Suppressor macrophage treated with lipopolysaccharide for 1 hour (primary cell): Measurements from ENCODE around the gene CLRN3.

Experiments
- DNase-seq, 3 donors: peaks; one replicate each; pipeline ENCODE4 v3.0.0-alpha.2; 2020 to 2022

The CLRN3 gene

DNA sequence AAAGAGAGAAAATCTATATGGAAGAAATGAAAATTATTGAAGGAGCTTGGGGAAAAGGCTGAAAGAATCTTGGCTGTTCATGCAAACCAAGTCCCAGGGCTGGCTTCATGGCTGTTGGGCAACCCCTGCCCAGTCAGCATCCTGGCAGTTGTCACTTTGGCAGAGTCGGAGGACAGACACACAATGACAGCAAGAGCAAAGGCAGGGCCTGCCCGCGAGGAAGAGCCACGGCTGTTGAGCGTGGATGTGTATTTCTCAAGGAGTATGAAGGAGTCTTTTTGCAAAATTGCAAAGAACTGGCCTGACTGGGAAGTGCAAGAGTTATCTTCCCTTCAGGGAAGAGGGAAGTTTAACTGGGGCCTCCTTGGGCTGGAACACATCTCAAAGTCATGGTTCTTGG lies 25.8 kb upstream of the CLRN3 start:
- DNase-seq: peak; percentile 48 to 61 (median 59)

DNA sequence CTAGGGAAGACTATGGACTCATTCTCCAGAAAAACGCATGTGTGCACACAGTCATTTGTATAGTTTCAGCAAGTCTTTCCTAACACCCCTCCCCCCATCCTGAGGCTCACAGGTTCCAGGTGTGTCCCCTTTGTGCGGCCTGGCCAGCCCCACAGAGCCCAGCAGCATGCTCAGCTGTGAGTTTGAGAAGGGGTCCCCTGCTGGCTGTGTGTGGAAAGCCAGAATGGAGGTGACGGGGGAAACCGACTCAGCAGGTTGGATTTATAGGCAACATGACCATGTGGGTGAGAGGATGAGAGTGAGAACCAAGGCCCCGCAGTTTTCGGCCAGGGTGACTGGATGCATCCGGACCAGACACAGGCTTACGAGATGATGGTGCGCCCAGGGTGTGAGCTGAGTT lies 24.1 kb upstream of the CLRN3 start:
- DNase-seq: no peak

DNA sequence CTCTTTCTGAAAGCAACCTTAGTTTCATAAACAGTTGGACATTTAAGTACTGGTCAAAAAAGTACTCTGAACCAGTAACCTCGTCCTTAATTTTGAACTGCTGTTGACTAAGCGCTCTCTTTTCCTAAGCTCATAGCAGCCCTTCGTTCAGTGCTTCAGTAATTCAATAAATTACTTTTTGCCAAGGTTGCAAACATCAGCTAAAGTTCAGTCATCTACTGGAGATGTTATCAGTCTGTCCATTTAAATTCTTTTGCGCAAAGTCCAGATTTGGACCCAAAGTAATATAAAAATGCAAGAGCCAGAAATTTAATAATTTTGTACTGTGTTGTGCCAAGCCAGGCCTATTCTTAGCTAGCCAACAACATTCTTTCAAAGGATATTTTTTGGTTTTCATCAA lies 22.6 kb upstream of the CLRN3 start:
- no peak for DNase-seq

DNA sequence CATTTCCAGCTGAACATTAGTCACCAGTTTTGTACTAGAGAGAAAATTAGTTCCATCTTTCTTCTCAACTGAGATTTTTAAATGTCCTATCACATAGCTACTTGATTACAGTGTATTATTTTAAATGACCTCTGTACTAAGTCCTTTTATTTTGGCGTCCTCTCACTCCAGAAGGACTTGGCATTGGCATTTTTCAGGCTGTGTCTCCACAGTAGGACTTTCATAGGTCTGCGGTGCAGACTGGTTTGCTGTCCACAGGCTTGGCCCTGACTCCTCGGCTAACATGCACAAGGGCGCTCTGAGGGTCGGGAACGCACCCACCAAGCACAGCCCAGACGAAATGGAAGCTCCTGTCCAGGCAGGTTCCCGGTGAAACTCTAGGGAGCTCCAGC lies 20.6 kb upstream of the CLRN3 start:
- no peak for DNase-seq

DNA sequence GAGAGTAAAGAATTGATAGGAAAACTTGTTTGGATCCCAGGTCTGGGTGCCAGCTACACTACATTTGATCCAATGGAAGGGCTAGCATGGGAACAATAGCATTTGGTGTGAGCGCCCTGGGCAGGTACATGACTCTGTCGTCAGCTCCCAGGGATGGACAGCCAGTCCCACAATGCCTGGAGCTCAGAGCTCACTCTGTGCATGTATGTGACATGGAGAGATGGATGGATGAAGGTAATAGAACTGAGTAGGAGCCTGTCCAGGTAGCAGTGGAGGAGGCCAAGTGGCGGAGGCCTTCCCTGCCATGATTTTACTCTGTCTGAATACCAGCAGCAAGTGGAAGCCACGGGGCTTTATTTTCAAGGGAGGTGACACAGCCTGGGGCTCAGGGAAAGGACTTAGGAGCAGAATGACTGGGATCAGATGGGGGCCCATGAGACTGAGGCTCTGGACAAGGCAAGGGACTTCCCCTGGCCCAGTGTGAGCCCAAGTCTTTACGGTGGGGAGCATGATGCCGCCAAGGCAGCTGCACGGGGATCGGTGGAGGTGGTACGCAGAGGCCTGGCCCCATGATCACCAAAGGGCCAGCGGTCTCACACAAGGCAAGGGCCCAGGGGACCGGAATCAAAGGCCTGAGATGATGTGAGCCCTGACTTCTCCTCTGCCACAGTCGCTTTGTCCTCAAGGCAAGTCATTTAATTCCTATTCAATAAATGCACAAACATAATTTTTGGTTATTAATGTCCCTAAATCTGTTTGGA lies 20.0 kb upstream of the CLRN3 start:
- no peak for DNase-seq

DNA sequence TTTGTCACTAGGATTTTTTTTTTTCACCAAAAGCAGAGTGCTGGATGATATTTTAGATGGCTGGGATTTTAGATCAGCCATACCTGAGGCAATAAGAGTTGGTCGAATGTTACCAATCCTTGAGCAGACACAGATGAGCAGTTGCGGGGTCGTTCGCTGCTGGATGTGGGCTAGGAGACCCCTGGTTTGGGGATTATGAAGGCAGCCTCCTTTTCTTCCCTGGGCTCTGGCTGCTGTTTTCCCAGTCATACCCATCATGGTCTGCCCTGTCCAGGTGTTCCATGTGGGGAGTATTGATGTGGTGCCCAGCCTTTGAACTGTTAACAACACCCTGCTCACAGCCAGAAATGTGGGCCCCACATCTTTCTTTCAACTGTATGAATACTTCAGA lies 19.1 kb upstream of the CLRN3 start:
- no peak for DNase-seq

DNA sequence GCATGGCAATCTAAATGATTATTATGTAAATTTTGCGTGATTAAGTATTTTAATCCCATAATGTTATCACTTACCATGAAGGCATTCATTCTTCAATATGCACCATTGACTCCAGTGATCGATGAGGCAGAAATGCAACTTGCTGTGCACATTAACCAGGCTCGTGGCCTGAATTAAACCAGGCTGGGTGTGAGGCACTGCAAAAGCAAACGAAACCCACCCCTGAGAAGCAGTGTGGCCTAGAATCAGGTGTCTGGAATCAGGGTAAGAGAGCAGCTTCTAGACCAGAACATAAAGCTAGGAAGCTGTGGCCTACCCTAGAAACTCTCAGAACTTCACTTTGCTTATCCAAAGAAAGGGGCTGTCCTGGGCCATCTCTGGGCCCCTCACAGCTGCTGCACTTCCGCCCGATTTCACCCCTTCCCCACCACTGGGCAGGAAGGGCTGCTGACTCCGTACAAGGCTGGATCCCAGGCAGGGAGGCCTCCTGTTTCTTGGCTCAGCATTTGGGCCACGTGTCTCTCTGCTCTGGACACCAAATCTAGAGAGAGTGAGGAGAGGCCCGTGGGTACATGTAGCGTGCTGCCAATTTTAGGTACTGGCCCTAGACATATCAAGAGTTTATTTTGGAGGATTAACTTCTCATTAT lies 18.6 kb upstream of the CLRN3 start:
- DNase-seq: no peak

DNA sequence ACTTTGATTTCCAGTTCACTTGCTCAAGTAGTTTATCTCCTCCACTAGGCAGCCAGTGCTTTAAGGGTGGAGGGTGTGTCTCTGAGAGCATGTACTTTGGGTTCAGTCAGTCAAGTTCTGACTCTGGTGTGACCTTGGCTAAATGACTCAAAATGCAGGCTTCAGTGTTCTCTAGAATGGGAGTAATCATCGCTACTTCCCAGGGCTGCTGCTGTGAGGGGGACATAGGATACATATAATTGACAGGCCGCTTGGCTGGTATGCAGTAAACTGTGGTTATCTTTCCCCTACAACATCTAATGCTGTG lies 17.7 kb upstream of the CLRN3 start:
- DNase-seq: no peak

DNA sequence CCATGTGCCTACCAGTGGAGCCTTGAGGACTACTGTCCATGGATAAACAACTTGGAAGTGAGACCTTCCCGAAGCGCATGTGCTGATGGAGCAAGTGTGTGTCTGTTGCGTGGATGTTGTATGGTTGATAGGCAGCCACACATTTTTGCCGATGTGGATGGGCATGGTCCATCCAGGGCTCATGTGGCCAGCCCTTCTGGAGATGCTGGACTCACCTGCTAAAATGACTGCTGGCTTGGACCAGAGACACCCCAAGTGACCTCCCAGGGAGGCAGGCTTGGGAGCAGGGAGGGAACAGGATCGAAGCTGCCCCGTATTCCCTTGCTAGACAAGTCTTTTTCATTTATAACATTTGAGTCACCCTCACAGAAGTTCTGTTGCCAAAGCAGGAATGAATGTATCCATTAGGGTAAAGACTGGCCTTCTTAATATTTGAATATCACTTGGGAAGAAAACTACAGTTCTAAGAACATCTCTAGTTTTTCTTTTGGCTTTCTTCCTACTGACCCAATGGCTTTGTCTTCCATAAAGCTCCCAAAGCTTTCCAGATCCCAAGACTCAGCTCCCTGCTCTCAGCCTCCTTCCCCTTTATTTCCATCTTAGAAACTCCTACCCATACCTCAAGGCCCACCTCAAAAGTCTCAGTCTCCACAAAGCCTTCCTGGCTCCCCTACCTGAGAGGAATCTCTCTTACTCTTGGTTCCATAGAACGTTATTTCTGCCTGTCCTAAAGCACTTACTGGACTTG lies 17.1 kb upstream of the CLRN3 start:
- no peak for DNase-seq

DNA sequence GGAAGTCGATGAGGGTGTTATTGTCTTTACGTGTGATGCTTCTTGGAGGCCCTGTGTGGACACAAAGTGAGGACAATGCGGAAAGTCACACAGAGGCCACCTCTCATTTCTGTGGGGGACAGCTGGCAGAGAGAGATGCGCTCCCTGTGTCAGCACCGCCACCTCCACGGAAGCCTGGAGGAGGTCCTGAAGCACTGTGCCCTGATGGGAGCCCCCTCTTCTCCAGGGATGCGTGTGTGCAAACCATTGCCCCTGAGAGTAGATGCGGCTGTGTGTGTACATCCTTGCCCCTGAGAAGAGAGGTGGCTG lies 16.2 kb upstream of the CLRN3 start:
- no peak for DNase-seq

DNA sequence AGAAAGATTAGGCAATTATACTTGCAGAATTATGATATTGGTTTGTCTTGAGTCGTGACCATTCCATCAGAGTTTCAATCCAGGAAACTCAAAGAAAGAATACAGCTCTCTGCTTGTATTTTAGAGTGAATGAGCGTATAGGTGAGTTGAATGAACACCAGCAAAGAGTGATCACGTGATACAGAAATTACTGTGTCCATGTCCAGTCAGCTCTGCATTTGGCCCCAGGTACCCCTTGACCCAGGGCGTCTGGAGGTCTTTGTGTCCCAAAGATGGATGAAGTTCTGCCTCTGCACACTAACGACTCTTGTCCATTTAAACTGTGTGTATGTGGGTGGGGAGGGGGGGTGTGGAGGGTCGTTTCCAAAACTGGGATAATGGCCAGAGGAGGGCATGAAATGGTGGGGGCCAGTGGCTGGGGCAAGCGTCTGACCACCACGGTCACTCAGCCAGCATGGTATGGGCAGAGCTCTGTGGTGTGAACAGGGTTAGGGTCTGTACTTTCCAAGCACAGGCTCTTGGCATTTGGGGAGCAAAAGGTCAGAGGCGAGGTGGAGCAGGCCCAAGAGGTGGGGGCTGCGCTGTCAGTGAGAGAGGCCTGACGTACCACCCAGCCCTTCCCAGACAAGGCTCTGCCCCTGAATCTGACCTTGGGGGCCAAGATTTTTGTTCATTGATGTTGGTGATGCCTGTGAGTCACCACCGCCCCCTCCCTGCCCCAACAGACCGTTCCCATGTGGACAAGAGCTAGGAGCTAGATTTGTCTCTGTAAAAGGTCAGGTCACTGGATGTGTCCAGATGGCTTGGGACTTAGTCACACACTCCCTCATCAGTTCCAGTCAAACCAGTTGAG lies 15.6 kb upstream of the CLRN3 start:
- DNase-seq: peak; percentile 83 to 96 (median 86)

DNA sequence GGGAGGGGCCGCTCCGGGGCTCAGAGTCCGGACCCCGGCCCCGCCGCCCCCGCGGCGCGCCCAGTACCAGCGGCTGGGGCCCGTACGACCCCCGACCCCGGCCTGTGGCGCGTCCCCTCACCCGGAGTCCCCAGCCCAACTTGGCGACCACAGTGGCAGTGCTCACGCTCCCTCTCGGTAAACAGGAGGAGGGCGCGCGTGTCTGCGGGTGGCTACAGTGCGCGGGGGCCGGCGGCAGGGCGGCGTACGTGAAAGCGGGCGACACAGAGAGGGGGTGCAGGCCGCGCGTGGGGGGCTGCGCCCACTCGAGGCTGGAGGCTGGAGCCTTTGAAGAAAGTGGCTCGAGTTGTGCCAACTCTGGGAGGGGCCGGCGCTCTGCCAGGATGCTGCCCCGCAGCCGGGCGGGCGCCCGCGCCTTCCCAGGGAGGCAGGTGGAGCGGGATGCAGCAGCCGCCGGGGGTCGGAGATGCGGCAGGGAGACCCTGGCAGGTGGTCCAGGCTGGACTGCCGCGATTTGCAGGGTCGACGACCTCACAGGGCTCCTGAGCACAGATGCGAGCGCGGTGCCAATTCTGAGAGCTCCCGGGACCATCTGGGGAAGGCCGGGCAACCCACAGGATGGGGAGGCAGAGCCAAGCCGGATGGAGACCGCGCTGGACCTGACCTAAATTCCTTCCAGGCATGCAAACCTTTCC lies 14.8 kb upstream of the CLRN3 start:
- peak; percentile 38 to 62 (median 40) for DNase-seq

DNA sequence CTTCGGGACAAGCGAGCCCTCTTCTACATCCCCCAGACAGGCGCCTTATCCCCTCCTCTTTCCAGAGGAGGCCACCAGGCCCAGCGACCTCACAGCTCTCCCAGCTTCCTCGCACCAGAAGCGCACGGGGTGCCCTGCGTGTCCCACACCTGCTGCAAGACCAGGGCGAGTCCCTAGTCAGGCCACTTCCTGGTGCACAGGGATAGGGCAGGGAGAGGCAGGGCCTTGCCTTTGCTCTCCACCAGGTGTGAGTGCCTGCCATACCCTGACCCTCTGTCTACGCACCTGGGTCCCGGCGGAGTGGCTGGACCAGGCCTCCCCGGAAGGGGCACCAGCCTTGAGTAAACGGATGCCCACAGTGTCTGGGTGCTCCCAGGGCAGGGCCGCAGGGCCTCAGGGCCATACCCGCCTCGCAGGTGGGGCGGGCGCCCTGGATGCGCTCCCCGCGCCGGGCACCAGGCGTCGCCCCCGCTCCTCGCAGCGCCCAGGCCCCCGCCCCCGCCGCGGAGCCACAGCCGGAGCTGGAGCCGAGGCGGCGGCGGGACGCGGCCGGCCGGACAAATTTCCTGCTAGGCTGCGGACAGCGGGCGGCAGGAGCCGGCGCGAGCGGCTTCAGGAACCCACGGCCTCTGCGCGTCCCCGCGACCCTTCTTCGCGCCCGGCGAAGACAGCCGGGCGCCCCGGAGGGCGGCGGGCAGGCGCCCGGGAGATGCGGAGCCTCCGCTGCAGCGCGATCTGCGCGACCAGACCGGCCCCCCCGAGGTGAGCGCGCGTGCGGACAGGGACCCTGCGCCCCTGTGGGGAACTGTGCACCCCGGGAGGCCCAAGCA lies 14.0 kb upstream of the CLRN3 start, which contains the start of gene PTPRE:
Gene PTPRE (plus strand): TSS at position 556 of the 830 bp plus-strand sequence. CDS start 133,779 bp downstream, outside the sequence.
- peak; percentile 89 to 98 (median 96) for DNase-seq

DNA sequence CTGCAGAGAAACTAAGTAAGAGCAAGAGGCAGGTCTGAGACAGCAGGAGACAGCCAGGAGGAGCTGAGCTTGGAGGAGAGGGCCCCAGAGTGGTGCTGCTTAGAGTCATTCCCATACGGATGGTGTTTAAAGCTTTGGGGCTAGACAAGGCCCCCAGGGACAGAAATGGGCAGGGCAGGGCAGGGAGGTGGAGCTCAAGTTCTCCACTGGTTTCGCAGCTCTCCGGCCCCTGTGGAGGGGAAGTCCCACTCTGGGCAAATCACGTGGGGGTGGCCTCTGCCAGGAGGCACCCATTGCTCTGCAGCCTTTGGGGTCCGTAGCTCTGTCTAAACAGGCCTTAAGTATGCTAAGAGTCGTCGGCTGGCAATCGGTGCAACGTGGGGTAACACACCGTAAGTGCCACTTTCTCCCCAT lies 13.1 kb upstream of the CLRN3 start:
- peak in 2 of 3 donors; percentile 41 to 62 for DNase-seq

DNA sequence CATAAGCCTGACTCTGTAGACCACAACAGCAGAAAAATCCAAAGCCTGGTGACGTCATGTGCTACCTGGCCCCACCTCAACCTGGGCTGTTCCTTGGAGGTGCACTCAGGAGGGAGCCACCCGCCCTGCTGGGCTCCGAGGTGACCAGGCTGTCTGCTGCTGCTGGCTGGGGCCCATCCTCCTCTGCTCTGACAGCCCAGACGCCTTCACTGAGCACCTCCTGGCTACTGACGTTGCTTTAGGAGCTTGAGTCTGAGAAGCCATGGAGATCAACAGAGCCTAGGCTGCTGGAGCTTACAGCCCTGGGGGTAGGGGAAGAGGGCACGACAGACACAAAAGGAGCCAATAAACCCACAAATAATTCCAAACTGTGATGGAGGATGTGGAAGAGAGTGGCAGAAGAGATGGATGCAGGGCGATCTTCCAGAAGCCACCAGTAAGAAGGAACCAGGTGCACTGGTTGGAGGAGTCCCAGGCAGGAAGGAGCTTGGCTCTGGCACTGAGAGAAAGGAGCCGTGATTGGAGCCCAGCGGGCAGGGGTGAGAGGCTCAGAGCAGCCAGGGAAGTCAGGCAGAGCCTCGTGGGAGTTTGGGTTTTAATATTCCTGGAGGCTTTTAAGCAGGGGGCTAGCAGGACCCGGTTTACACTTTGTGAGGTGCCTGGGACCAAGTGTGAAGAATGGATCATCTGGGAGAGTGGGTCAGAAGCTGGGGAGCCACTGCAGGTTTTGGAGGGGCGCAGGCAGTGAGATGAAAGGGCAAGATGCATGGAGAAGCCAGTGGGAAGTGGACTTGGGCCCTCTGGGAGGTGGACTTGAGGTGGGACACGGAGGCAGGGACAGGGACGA lies 12.5 kb upstream of the CLRN3 start:
- DNase-seq: no peak

DNA sequence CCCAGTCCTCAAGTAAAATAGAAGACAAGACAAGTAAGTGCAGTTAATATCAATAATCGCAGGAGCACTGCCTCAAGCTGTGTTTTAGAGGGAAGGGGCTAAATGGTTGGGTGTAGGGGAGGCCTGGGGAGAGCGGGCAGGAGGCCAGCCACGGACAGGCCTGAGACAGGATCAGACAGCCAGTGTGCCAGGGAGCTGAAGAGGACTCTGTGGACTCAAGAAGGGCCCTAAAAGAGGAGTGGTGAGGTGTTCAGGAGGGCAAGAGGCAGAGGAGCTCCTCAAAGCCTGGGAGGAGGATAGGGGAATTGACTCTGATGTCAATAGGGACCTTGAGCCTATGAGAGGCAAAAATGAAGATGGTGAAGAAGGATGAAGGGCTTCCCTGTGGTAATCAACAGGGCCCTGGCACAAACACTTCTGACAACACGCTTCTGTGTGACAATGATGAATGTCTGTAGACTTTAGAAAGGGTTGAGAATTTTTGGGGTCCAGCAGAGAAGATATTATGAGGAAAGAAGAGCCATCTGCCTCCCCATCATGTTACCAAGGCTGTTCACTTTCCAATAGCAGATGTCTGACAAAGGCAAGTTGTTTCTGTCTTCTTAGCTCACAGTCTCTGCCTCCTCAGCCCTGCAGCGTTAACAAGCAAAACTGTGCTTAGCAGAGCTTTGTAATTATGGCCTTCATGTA lies 11.7 kb upstream of the CLRN3 start:
- no peak for DNase-seq

DNA sequence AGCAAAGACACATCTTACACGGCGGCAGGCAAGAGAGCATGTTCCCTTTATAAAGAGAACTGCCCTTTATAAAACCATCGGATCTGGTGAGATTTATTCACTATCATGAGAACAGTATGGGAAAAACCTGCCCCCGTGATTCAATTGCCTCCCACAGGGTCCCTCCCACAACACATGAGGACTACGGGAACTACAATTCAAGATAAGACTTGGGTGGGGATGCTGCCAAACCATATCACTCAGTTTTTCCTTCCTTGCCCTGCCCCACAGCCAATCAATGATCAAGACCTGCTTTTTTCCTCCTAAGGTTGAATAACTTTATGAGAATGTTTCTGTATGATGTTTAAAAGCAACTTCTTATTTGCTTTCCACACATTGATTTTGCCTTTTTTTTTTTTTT lies 11.0 kb upstream of the CLRN3 start:
- no peak for DNase-seq

DNA sequence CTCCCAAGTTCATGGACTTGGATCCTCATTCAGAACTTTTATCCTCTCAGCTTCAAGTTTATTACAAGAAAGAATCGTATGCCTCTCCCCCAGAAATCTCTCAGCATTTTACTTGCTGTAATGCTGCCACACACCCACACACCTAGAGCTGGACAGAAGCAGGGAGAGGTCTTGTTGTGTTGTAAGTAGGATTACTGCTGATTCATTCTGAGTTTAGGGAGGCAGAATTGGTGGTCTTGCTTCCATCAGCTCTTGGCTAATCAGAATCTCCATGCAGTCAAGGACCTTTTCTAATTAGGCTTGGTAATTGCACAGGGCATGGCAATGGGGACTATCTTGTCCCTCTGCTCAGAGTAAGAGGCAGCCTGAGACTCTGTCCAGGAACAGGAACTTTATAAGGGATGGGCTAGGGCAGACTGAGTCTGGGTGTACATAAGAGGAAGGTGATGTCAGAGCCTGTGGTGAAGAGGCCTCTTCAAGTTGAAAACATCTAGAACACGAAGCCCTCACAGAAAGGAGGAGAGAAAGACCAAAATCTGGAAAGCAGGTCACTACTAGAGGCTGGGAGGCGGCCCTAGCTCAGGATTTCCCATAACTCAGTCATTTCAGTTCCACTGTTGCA lies 7.1 kb upstream of the CLRN3 start:
- DNase-seq: peak; percentile 79 to 84 (median 81)

DNA sequence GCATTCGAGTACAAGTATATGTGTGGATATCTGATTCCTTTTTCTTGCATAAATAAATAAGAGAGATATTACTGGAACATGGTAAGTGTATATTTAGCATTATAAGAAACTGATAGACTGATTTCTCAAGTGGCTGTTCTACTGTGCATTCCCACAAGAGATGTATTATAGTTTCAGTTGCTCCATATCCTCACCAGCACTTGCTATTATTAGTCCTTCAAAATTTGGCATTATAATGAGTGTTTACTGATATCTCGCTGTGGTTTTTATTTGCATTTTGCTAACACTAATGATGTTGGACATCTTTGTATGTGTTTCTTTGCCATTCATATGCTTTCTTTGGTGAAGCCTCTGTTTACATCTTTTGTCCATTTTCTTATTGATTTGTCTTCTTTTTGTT lies 4.4 kb upstream of the CLRN3 start:
- no peak for DNase-seq

DNA sequence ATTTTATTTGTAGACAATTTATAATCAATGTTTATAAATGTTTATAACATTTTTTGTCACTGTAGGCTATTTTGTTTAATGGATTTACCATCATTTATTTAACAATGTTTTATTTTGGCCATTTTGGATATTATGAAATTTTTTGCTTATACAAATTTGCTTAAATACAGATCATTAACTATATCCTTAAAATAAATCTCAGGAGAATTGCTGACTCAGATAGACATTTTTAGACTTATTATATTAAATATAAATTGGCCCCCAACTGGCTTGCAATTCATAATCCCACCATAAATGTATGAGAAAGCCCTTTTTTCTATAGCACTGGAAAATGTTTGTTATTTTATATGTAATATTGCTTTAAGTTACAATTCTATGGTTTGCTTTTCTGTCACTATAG lies 3.8 kb upstream of the CLRN3 start:
- DNase-seq: no peak
